ENCODE data around the gene TLK1. TPM values are rescaled to one million over a fixed set of nuclear protein-coding genes. Genes with fewer than 3 reads are reported as not detected.

The TLK1 gene
- total and polyA plus RNA-seq, 2 donors (not counting 3 experiments of a cell fraction or from before 2014, with no cell fraction given), result 5.8 to 62.7 TPM

GRCh38 chr2:170943041-170943440 is 217.7 kb downstream of the TLK1 start:
- H3K4me3 ChIP-seq (replicated peaks in 1 of 3; ENCODE audit: insufficient read depth in 1 of 3, low read depth in 1 of 3, low read length in 3 of 3), result no peak overlapping the region
- CTCF ChIA-PET, result interaction anchor here (0.8 kb wide), 1 partner anchor 14 kb away, joined by 3 read pairs; the partner anchor contains the start of gene GORASP2
- POLR2A ChIA-PET, result no interaction called here
- TF ChIP-seq, protein P1, sequence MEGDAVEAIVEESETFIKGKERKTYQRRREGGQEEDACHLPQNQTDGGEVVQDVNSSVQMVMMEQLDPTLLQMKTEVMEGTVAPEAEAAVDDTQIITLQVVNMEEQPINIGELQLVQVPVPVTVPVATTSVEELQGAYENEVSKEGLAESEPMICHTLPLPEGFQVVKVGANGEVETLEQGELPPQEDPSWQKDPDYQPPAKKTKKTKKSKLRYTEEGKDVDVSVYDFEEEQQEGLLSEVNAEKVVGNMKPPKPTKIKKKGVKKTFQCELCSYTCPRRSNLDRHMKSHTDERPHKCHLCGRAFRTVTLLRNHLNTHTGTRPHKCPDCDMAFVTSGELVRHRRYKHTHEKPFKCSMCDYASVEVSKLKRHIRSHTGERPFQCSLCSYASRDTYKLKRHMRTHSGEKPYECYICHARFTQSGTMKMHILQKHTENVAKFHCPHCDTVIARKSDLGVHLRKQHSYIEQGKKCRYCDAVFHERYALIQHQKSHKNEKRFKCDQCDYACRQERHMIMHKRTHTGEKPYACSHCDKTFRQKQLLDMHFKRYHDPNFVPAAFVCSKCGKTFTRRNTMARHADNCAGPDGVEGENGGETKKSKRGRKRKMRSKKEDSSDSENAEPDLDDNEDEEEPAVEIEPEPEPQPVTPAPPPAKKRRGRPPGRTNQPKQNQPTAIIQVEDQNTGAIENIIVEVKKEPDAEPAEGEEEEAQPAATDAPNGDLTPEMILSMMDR (IDR thresholded peaks at IDR 0.05; ENCODE audit: extremely low read depth in 1 of 2, insufficient read depth in 1 of 2, low read depth in 1 of 2, low read length in 2 of 2), result no peak
- no peak for TF ChIP-seq FOS (IDR thresholded peaks at IDR 0.05; ENCODE audit: borderline replicate concordance, insufficient read depth, low read length)
- TF ChIP-seq JUN (IDR thresholded peaks at IDR 0.05; ENCODE audit: borderline replicate concordance, insufficient read depth, insufficient read length, low read depth), result no peak
- TF ChIP-seq POLR2AphosphoS5 (IDR thresholded peaks at IDR 0.05; ENCODE audit: insufficient read depth, low read depth, low read length), result no peak
- TF ChIP-seq EZH2 (IDR thresholded peaks at IDR 0.05; ENCODE audit: borderline replicate concordance, low read depth, low read length, severe bottlenecking), result no peak
- no peak for TF ChIP-seq GATA2 (IDR thresholded peaks at IDR 0.05; ENCODE audit: insufficient read depth, insufficient read length, low read depth, low read length)
- TF ChIP-seq POLR2A (IDR thresholded peaks at IDR 0.05; ENCODE audit: low read depth, low read length), result no peak
- TF ChIP-seq, protein P2, sequence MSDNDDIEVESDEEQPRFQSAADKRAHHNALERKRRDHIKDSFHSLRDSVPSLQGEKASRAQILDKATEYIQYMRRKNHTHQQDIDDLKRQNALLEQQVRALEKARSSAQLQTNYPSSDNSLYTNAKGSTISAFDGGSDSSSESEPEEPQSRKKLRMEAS (IDR thresholded peaks at IDR 0.05; ENCODE audit: insufficient read depth, insufficient read length), result no peak
- TF ChIP-seq MYC (IDR thresholded peaks at IDR 0.05; ENCODE audit: low read depth, low read length), result no peak
- dilution Hi-C loops (cut with MboI; ENCODE audit: extremely low pct_ligation_motif_present, low sequenced_read_pairs) (no loop called here), intact Hi-C loops (cut with micrococcal nuclease) (no loop called here)
- no peak overlapping the region for H3K27ac ChIP-seq (ENCODE audit: insufficient read depth, low read depth, low read length)
- H3K9me1 ChIP-seq (replicated peaks; ENCODE audit: control insufficient read depth, extremely low read depth, insufficient read depth, low read length), result peaks cover 8% of the 10 kb centered on the region
- no peak for DNase-seq (ENCODE audit: low read depth, low spot score)
- no peak overlapping the region for H2AFZ ChIP-seq (ENCODE audit: low read depth, low read length)
- peaks cover 31% of the 10 kb centered on the region for H4K20me1 ChIP-seq (replicated peaks; ENCODE audit: control insufficient read depth, extremely low read depth, insufficient read depth, low read length)
- H3K4me1 ChIP-seq (ENCODE audit: control insufficient read depth, extremely low read depth, insufficient read depth, low read length), result no peaks in the 10 kb centered on the region
- no peaks in the 10 kb centered on the region for H3K36me3 ChIP-seq (ENCODE audit: control insufficient read depth in 2 of 2, extremely low read depth in 1 of 2, insufficient read depth in 2 of 2, low read length in 2 of 2)
- FAIRE-seq, result no peak
- peaks cover 99% of the 10 kb centered on the region for H3K79me2 ChIP-seq (ENCODE audit: control insufficient read depth, insufficient read depth, low read length)
- no peaks in the 10 kb centered on the region for H3K27me3 ChIP-seq (ENCODE audit: control insufficient read depth in 2 of 2, insufficient read depth in 2 of 2, low read length in 2 of 2)
- BruUV-seq (replicated peaks), result no TSS peak
- H3K9me3 ChIP-seq (replicated peaks; ENCODE audit: control insufficient read depth, insufficient read depth, low read length), result no peaks in the 10 kb centered on the region
- no peak overlapping the region for H3K9ac ChIP-seq (replicated peaks; ENCODE audit: extremely low read depth, insufficient read depth, low read length)
- no peak overlapping the region for H3K4me2 ChIP-seq (ENCODE audit: insufficient read depth, low read length)

Data from endothelial cell of umbilical vein (primary cell).